ENCODE results near the gene IGFBP2.
"Not testable (repeated sequence)": the region's sequence is repeated elsewhere in the genome, so short reads cannot be mapped to it uniquely, and the experiment has no call there.

IGFBP2 gene, protein sequence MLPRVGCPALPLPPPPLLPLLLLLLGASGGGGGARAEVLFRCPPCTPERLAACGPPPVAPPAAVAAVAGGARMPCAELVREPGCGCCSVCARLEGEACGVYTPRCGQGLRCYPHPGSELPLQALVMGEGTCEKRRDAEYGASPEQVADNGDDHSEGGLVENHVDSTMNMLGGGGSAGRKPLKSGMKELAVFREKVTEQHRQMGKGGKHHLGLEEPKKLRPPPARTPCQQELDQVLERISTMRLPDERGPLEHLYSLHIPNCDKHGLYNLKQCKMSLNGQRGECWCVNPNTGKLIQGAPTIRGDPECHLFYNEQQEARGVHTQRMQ

GRCh38 chr2:216632952-216633615, at the start of gene IGFBP2:
Gene IGFBP2 (plus strand): TSS chr2:216633420. CDS start chr2:216633524, 104 bp downstream.
- DNase-seq (ENCODE audit: low spot score): no peak

- peak; percentile 5 for DNase-seq (ENCODE audit: low spot score)
Observed at GRCh38 chr2:216583606-216584005, 49.6 kb upstream of the IGFBP2 start.

- peak; percentile 81 for DNase-seq (ENCODE audit: low spot score)
Observed at GRCh38 chr2:216584112-216584511, 49.1 kb upstream of the IGFBP2 start.

- DNase-seq (ENCODE audit: low spot score): no peak
Observed at GRCh38 chr2:216585441-216585840, 47.8 kb upstream of the IGFBP2 start.

DNA sequence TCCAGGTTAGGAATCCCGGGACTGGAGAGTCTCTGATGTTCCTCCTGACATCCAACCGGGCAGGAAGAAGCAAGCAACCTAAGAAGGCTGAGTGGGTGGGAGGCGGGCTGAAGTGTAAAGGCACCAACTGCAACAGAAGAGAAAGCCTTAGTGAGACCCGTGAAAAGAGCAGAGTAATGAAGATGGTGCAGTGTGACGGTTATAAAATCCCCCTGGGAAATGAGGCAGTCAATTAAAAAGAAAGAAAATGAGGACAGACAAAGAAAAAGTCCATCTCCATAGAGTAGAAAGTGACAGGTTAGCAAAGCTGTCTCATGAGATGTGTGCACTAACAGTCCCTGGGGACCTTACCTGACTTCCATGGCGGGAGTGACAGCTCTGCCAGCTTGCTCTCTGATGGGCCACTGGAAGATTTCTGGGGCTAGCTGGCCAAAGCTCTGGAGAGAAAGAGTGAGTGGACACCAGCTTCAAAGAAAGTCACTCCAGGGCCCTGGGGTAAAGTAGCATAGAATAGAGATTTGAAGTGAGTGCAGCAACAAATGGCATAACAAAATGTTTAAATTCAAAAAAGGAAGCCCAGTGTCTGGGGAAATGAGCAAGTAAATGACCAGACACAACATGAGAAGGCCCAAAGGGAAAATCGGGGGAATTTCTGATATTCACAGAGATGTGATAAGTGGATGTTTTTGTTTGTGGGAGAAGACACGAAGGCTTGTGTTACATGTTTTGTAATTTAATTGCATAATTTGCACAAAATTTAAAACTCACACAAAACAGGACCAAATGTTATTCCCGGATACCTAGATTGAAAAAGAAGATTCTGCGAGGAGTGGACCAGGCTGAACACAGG, 44.1 kb upstream of the IGFBP2 start:
- DNase-seq (ENCODE audit: low spot score): no peak

- no peak for DNase-seq (ENCODE audit: low spot score)
Observed at GRCh38 chr2:216589791-216590190, 43.4 kb upstream of the IGFBP2 start.

- no peak for DNase-seq (ENCODE audit: low spot score)
Observed at GRCh38 chr2:216590780-216591179, 42.4 kb upstream of the IGFBP2 start.

DNA sequence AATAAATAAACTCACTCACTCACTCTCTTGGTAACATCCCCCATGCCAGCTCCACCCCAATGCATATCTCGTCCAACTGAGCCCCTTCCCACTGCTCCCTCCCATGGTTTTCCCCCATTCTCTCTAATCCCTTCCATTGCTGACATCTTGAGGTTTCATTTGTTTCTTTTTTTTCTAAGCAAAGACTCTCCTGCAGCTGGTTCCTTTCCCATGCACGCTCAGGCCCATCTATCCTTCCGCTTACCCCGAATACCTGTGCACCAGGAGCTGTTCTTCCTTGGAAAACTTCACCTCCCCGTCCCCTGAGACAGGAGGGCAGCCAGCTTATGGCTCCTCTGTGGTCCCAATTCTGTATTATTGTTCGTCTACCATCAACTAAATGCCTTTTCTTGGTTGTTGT, 41.7 kb upstream of the IGFBP2 start:
- DNase-seq (ENCODE audit: low spot score): no peak

GRCh38 chr2:216594081-216594480, 39.1 kb upstream of the IGFBP2 start:
- no peak for DNase-seq (ENCODE audit: low spot score)

DNA sequence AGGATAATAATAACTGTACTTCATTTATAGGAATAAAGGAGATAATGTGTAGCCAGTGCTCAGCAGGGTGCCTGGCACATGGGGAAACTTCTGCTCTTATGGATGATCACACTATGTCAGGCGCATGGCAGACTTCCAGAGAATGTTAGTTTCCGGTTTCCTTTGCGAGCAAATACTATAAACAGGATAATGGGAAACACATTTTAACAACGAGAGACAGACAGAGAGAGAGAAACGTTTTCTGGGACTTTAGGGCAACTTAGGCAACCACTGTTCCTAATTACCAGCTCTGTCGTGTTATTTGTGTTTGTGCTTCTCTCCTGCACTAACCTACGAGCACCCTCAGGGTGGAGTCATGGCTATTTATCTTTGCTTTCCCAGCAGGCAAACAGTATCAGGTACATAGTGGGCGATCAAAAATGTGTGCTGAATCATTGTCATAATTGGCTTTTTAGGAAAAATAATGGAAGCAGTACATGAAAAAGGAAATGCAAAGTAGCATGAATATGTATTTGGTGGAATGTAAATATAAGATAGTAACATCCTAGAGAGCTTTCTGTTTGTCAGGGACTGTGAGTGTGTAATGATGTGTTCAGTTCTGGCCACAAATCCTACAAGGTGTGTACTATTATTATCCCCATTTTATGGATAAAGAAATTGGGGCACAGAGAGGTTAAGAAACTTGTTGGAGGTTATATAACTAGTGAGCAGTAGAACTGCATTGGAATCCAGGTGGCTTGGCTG, 36.8 kb upstream of the IGFBP2 start:
- no peak for DNase-seq (ENCODE audit: low spot score)

- DNase-seq (ENCODE audit: low spot score): no peak
Observed at GRCh38 chr2:216596980-216597509, 36.2 kb upstream of the IGFBP2 start.

GRCh38 chr2:216597825-216598224, 35.4 kb upstream of the IGFBP2 start:
- DNase-seq (ENCODE audit: low spot score): not testable (repeated sequence)

DNA sequence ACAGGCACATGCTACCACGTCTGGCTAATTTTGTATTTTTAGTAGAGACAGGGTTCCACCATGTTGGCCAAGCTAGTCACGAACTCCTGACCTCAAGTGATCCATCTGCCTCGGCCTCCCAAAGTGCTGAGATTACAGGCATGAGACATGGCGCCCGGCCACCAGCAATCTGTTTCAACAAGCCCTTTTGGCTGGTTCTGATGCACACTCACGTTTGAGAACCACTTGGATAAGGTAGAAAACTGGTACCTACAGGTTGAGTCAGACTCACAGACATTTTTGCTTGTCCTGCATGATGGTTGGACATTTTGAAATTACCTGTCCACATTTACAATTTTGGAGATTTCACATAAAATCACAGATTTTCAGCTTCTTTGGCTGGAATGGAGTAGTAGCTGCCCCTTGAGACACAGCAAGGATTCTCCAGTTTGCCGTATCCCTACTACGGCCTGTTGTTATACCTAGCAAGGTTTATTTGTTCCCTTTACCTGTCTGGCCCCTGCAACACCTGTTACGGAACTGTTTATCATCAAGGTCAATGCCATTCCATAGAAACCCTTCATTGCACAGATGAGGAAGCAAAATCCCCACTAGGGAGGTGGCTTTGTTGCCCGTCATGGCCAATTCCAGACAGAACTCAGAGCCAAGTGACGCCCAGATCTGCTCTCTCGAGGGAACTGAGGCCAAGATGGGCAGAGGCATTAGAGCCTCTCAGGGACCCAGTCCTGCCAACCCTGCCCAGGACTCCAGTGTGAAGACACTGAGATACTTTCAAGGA, 31.4 kb upstream of the IGFBP2 start:
- DNase-seq (ENCODE audit: low spot score): no peak

GRCh38 chr2:216603010-216603883, 30.0 kb upstream of the IGFBP2 start:
- DNase-seq (ENCODE audit: low spot score): no peak

GRCh38 chr2:216603884-216604245, 29.4 kb upstream of the IGFBP2 start:
- no peak for DNase-seq (ENCODE audit: low spot score)

DNA sequence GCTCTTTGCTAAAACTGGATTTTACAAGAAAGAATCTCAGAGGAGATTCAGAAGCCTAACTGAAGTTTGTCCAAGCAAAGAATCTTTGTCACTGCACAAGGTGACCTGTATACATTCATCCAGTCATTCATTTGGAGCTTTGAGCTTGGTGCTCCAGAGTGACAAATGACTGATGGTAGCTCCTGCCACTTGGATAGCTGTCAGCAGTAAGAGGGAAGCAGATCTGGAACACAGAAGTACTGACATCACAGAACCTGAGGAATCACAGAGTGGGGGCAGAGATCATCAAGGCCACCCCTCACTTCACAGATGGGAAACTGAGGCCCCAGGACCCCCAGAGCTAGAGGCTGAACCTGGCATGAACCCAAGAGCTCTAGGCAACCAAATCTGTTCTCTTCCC, 28.8 kb upstream of the IGFBP2 start:
- DNase-seq (ENCODE audit: low spot score): no peak

DNA sequence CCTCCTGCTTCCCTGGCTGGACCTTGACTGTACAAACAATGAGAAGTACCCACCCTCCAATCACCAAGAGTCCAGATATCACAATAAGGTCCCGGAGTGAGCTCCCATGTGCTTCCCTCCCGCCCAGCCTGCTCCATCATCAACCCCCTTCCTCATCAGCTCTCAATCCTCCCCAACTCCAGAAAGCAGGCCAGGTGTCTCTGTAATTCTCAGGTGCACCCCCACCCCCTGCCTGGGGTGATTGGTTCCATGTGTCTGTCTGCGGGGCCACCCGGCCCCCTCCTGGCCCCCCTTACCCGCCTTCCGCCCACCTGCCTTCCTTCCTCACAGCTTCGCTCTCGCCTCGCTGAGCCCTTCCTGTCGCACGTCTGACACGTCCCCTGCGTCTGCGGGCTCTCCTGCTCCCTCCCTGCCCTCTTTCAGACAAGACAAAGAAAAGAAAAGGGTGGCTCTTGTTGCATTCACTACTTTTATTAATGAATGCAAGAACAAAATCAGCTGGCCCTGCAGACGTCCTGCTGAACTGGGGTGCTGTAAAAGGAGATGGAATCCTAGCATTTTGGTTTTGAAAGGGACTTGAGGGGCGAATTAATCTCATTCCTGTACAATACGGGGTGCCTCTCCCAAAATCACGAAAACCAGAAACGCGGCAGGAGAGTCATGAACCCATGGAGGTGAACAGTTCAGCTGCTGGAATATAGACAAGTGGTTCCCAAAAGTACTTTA, 26.5 kb upstream of the IGFBP2 start:
- no peak for DNase-seq (ENCODE audit: low spot score)

- DNase-seq (ENCODE audit: low spot score): no peak
Observed at GRCh38 chr2:216607277-216607560, 26.0 kb upstream of the IGFBP2 start.

- DNase-seq (ENCODE audit: low spot score): no peak
Observed at GRCh38 chr2:216608525-216608924, 24.7 kb upstream of the IGFBP2 start.

Measured in Ammon's horn (tissue), 1 donor.